B cell (primary cell): ENCODE data around the gene FNDC11. TPM values are rescaled to one million over a fixed set of nuclear protein-coding genes. Genes with fewer than 3 reads are reported as not detected.

Source experiments
- ATAC-seq: fragments of 200-7000 bp; cut with Tn5 transposase; one replicate; pipeline ENCODE4 v1.10.0; 2021; ENCODE audit warnings: low read depth, mild to moderate bottlenecking, moderate number of reproducible peaks, moderate library complexity
- CTCF ChIA-PET: fragments of 350-600 bp; sonication (Branson Sonifier 250); formaldehyde crosslinking; loops from one replicate; lab custom pipeline; 2021; ENCODE audit warnings: antibody characterized with exemption, inconsistent platforms; lab: Charles Lee
- POLR2A ChIA-PET: fragments of 350-600 bp; sonication (Branson Sonifier 250); formaldehyde crosslinking; loops from one replicate; lab custom pipeline; 2021; ENCODE audit warnings: antibody characterized with exemption; lab: Charles Lee
- DNase-seq: peaks from one replicate; pipeline ENCODE4 v3.0.0; 2013
- H2AFZ ChIP-seq: 2 replicates; pipeline ENCODE4 v1.6.1; 2012; ENCODE audit warnings: mild to moderate bottlenecking, low read depth, low read length; ENCODE audit not compliant: insufficient read depth, poor library complexity, severe bottlenecking
- H3K27ac ChIP-seq, 2 donors: 1 replicate in 1 of 2; 2 replicates in 1 of 2; pipeline ENCODE4 v1.5.1; 2012 to 2013; ENCODE audit warnings: low read length in 2 of 2, mild to moderate bottlenecking in 2 of 2, moderate library complexity in 1 of 2
- H3K27me3 ChIP-seq, 4 experiments: fragments of 200-600 bp in 1 of 4; sonication (generic) in 1 of 4; replicated peaks in 1 of 4; 1 replicate in 2 of 4; 2 replicates in 2 of 4; pipeline versions ENCODE4 v1.6.1 to v1.7.0; 2013 to 2016; ENCODE audit warnings: low read length in 3 of 4, mild to moderate bottlenecking in 2 of 4, mixed read lengths in 1 of 4, moderate library complexity in 1 of 4; ENCODE audit not compliant: insufficient read depth in 4 of 4, control insufficient read depth in 3 of 4; ENCODE audit errors: control extremely low read depth in 1 of 4
- H3K36me3 ChIP-seq, 2 experiments: replicated peaks in 1 of 2; 1 replicate in 1 of 2; 2 replicates in 1 of 2; pipeline versions ENCODE4 v1.6.1 to v1.7.1; 2013; ENCODE audit warnings: low read length in 1 of 2; ENCODE audit not compliant: insufficient read depth in 2 of 2, control insufficient read depth in 1 of 2; ENCODE audit errors: control extremely low read depth in 1 of 2, extremely low read depth in 1 of 2
- H3K4me1 ChIP-seq, 2 donors: fragments of 200-600 bp in 1 of 2; sonication (generic) in 1 of 2; 1 replicate in 1 of 2; 2 replicates in 1 of 2; pipeline versions ENCODE4 v1.5.1 to v1.6.1; 2013 to 2017; ENCODE audit warnings: low read length in 2 of 2; ENCODE audit not compliant: control insufficient read depth in 2 of 2, insufficient read depth in 2 of 2
- H3K4me2 ChIP-seq: replicated peaks from 2 replicates; pipeline ENCODE3; 2012; ENCODE audit warnings: mild to moderate bottlenecking, low read depth, low read length; ENCODE audit not compliant: poor library complexity, severe bottlenecking
- H3K4me3 ChIP-seq, 5 experiments: fragments of 200-600 bp in 1 of 5; sonication (generic) in 1 of 5; 1 replicate in 3 of 5; 2 replicates in 2 of 5; pipeline versions ENCODE4 v1.5.1 to v1.7.0; 2011 to 2016; ENCODE audit warnings: low read length in 4 of 5, mild to moderate bottlenecking in 4 of 5, low read depth in 2 of 5, control low read depth in 1 of 5, moderate library complexity in 1 of 5; ENCODE audit not compliant: insufficient read depth in 1 of 5; ENCODE audit errors: control extremely low read depth in 1 of 5, extremely low read depth in 1 of 5
- H3K79me2 ChIP-seq: fragments of 200-600 bp; sonication (generic); one replicate; pipeline ENCODE4 v1.6.0; 2016; ENCODE audit warnings: low read length; ENCODE audit not compliant: control insufficient read depth, insufficient read depth
- H3K9ac ChIP-seq: fragments of 200-600 bp; sonication (generic); 2 replicates; pipeline ENCODE4 v1.6.1; 2017; ENCODE audit warnings: mild to moderate bottlenecking, low read length, moderate library complexity
- H3K9me3 ChIP-seq, 3 donors: one replicate each; pipeline versions ENCODE4 v1.6.1 to v1.7.1; 2013; ENCODE audit warnings: low read length in 2 of 3; ENCODE audit not compliant: control insufficient read depth in 2 of 3, insufficient read depth in 1 of 3; ENCODE audit errors: control extremely low read depth in 1 of 3
- H4K20me1 ChIP-seq: 2 replicates; pipeline ENCODE4 v1.6.0; 2012; ENCODE audit warnings: mild to moderate bottlenecking, low read length; ENCODE audit not compliant: insufficient read depth, control insufficient read depth, poor library complexity, severe bottlenecking
- H3K27ac Mint-ChIP-seq: one replicate; pipeline ENCODE4 v1.8.0; 2021; ENCODE audit warnings: mixed read lengths
- H3K27me3 Mint-ChIP-seq: one replicate; pipeline ENCODE4 v1.8.0; 2021; ENCODE audit warnings: mixed read lengths
- H3K4me1 Mint-ChIP-seq: one replicate; pipeline ENCODE4 v1.8.0; 2021; ENCODE audit warnings: mixed read lengths
- H3K4me3 Mint-ChIP-seq: one replicate; pipeline ENCODE4 v1.8.0; 2021; ENCODE audit warnings: mixed read lengths
- H3K9me3 Mint-ChIP-seq: one replicate; pipeline ENCODE4 v1.8.0; 2022; ENCODE audit warnings: mixed read lengths; ENCODE audit not compliant: insufficient read depth
- CTCF ChIP-seq: fragments of 200-600 bp; IDR thresholded peaks from one replicate; pipeline ENCODE4 v1.8.0; 2022; ENCODE audit warnings: antibody characterized with exemption, mild to moderate bottlenecking
- EZH2 ChIP-seq: IDR thresholded peaks from 2 replicates; pipeline ENCODE4 v1.6.1; 2012; ENCODE audit warnings: borderline replicate concordance, low read depth, mild to moderate bottlenecking, moderate library complexity, low read length; ENCODE audit not compliant: insufficient read depth, poor library complexity, severe bottlenecking
- WGBS: methylation state at CpG from one replicate; pipeline ENCODE4 v1.1.5; 2013; ENCODE audit warnings: missing lambda C conversion rate; ENCODE audit not compliant: insufficient coverage; 5-methylcytosine and 5-hydroxymethylcytosine counted together
- intact Hi-C: fragments of 100-400 bp; cut with micrococcal nuclease; formaldehyde crosslinking; loops from one replicate; pipeline ENCODE4 v1.10.0; 2022
- polyA plus RNA-seq: library from polyadenylated mRNA; depleted of rRNA; stranded (reverse); fragments of >200 nt; gene quantifications from 2 replicates; pipeline ENCODE4 v1.2.3, GENCODE V29; 2012
- total RNA-seq, 2 donors: library from RNA; stranded (reverse); fragments of 120-200 nt in 1 of 2; gene quantifications; 1 replicate in 1 of 2; 2 replicates in 1 of 2; pipeline versions ENCODE4 v1.2.3 to v1.2.4, GENCODE V29; 2013 to 2022

FNDC11 gene
- total and polyA plus RNA-seq, 2 donors (not counting 1 experiment from before 2014, with no cell fraction given), result 3.8 to 34.2 TPM

GRCh38 chr20:63565699-63566335 is 11.9 kb downstream of the FNDC11 start:
- no peaks in the 10 kb centered on the region for H3K27me3 Mint-ChIP-seq
- intact Hi-C loops, result no loop called here
- Histone ChIP-seq H3K4me1 (peaks cover 34 to 46% of the 10 kb centered on the region in 2 donors), H3K27ac (no peak overlapping the region), H4K20me1 (peaks cover 88% of the 10 kb centered on the region), H3K9ac (no peak overlapping the region), H3K79me2 (peaks cover 7% of the 10 kb centered on the region), H3K4me2 (no peak overlapping the region), H3K27me3 (no peaks in the 10 kb centered on the region), H3K4me3 (no peak overlapping the region), H2AFZ (no peak overlapping the region), H3K9me3 (peaks cover 0 to 9% (median 0%) of the 10 kb centered on the region in 3 donors), H3K36me3 (peaks cover 0 to 48% of the 10 kb centered on the region in 2 experiments)
- CTCF ChIA-PET, result interaction anchor here (0.6 to 3.7 kb wide), 3 partner anchors 9 to 473 kb away, joined by 3 to 17 read pairs (median 3); partner anchors contain the start of gene PTK6
- TF ChIP-seq EZH2, result no peak
- no peak for TF ChIP-seq CTCF
- POLR2A ChIA-PET, result interaction anchor here (0.6 to 1.6 kb wide), 2 partner anchors 11 to 24 kb away, joined by 3 to 5 read pairs; no protein-coding TSS in a partner anchor
- DNase-seq (no peak), ATAC-seq (no peak)
- no peak overlapping the region for H3K4me3 Mint-ChIP-seq
- H3K9me3 Mint-ChIP-seq, result no peaks in the 10 kb centered on the region
- peaks cover 29% of the 10 kb centered on the region for H3K4me1 Mint-ChIP-seq
- WGBS, result 94% methylated on average over 43 of the region's 43 CpGs
- H3K27ac Mint-ChIP-seq, result no peak overlapping the region
